GM12873 (cell line): ENCODE measurements around the gene ITPKA.
A peak's percentile ranks its signal among the peaks of the same experiment; 100 is the strongest.

Experiments used
- CTCF ChIP-seq: IDR thresholded peaks from 2 replicates; pipeline ENCODE4 v1.5.1; 2012; ENCODE audit warnings: low read depth, mild to moderate bottlenecking, moderate library complexity, low read length, control low read depth; ENCODE audit not compliant: insufficient read depth; ENCODE audit errors: missing control alignments

Gene ITPKA

GRCh38 chr15:41505776-41506175 lies 12.1 kb downstream of the ITPKA start:
- TF ChIP-seq CTCF: no peak

- TF ChIP-seq CTCF: peak; percentile 56
Observed at GRCh38 chr15:41506796-41507341, 13.2 kb downstream of the ITPKA start.

GRCh38 chr15:41507820-41508290 lies 14.2 kb downstream of the ITPKA start:
- no peak for TF ChIP-seq CTCF

GRCh38 chr15:41510728-41511127 lies 17.1 kb downstream of the ITPKA start:
- no peak for TF ChIP-seq CTCF

GRCh38 chr15:41511331-41511898 lies 17.7 kb downstream of the ITPKA start:
- no peak for TF ChIP-seq CTCF

- TF ChIP-seq CTCF: no peak
Observed at GRCh38 chr15:41511899-41512369, 18.3 kb downstream of the ITPKA start.

GRCh38 chr15:41512512-41512939 lies 18.9 kb downstream of the ITPKA start:
- no peak for TF ChIP-seq CTCF
